Calu3 (cell line): Measurements from ENCODE around the gene PHLDB3. TPM values are rescaled to one million over a fixed set of nuclear protein-coding genes. Genes with fewer than 3 reads are reported as not detected.
"Not testable (repeated sequence)": the region's sequence is repeated elsewhere in the genome, so short reads cannot be mapped to it uniquely, and the experiment has no call there.

Experiments
- BruUV-seq: library from RNA; stranded (reverse); fragments of 400-500 nt; replicated peaks from 2 replicates; lab custom pipeline; 2021; lab: Mats Ljungman, UMichigan
- CTCF ChIA-PET: fragments of 300-600 bp; sonication (Branson Sonifier 250); formaldehyde crosslinking; loops from one replicate; lab custom pipeline; 2022; ENCODE audit warnings: antibody characterized with exemption; lab: Charles Lee
- DNase-seq: peaks from one replicate; pipeline ENCODE4 v3.0.0; 2022
- H3K27ac Mint-ChIP-seq: one replicate; pipeline ENCODE4 v1.8.0; 2022; ENCODE audit warnings: mixed read lengths; ENCODE audit not compliant: unreplicated experiment
- H3K27me3 Mint-ChIP-seq: one replicate; pipeline ENCODE4 v1.8.0; 2022; ENCODE audit warnings: mixed read lengths; ENCODE audit not compliant: unreplicated experiment
- H3K36me3 Mint-ChIP-seq: one replicate; pipeline ENCODE4 v1.8.0; 2022; ENCODE audit warnings: mild to moderate bottlenecking, moderate library complexity, mixed read lengths; ENCODE audit not compliant: insufficient read depth, unreplicated experiment
- H3K4me1 Mint-ChIP-seq: one replicate; pipeline ENCODE4 v1.8.0; 2022; ENCODE audit warnings: mild to moderate bottlenecking, low read depth, mixed read lengths; ENCODE audit not compliant: unreplicated experiment
- H3K4me3 Mint-ChIP-seq: one replicate; pipeline ENCODE4 v1.8.0; 2022; ENCODE audit warnings: mild to moderate bottlenecking, low read depth, moderate library complexity, mixed read lengths; ENCODE audit not compliant: unreplicated experiment
- H3K9me3 Mint-ChIP-seq: one replicate; pipeline ENCODE4 v1.8.0; 2022; ENCODE audit warnings: low read depth, mixed read lengths; ENCODE audit not compliant: unreplicated experiment
- intact Hi-C: fragments of 100-400 bp; cut with micrococcal nuclease; formaldehyde crosslinking; loops from one replicate; pipeline ENCODE4 v1.10.0; 2022; ENCODE audit not compliant: unreplicated experiment
- total RNA-seq: library from RNA; stranded (reverse); gene quantifications from 2 replicates; pipeline ENCODE4 v1.2.3, GENCODE V29; 2022
- TF ChIP-seq, protein P1 (sequence below): fragments of 200-600 bp; IDR thresholded peaks from one replicate; pipeline ENCODE4 v1.8.0; 2022; ENCODE audit warnings: antibody characterized with exemption; ENCODE audit not compliant: unreplicated experiment

PHLDB3 gene
- total RNA-seq, 1 experiment from 2014 or later, result 24.7 TPM

DNA sequence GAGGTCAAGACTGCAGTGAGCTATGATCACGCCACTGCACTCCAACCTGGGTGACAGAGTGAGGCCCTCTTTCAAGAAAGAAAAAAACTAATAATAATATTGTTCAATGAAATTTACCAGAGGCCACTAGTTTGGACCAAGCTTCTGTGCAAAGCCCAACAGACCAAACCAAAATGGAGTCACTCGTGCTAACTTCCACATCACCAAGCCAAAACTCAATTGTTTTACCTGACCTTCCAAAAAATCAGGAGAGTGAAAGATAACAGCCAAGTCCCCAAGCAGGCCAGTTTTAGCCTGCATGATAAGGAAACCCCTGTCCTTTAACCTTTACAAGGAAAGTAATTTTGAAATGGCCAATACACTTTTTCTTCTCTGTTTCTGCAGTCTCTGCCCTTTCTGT, 59.1 kb downstream of the PHLDB3 start:
- H3K9me3 Mint-ChIP-seq, result no peaks in the 10 kb centered on the region
- no peaks in the 10 kb centered on the region for H3K36me3 Mint-ChIP-seq
- CTCF ChIA-PET, result no interaction called here
- BruUV-seq, result no TSS peak
- no peak for DNase-seq
- no peak overlapping the region for H3K4me3 Mint-ChIP-seq
- no peak overlapping the region for H3K27ac Mint-ChIP-seq
- peaks cover 9% of the 10 kb centered on the region for H3K4me1 Mint-ChIP-seq
- no peaks in the 10 kb centered on the region for H3K27me3 Mint-ChIP-seq
- TF ChIP-seq, protein P1, sequence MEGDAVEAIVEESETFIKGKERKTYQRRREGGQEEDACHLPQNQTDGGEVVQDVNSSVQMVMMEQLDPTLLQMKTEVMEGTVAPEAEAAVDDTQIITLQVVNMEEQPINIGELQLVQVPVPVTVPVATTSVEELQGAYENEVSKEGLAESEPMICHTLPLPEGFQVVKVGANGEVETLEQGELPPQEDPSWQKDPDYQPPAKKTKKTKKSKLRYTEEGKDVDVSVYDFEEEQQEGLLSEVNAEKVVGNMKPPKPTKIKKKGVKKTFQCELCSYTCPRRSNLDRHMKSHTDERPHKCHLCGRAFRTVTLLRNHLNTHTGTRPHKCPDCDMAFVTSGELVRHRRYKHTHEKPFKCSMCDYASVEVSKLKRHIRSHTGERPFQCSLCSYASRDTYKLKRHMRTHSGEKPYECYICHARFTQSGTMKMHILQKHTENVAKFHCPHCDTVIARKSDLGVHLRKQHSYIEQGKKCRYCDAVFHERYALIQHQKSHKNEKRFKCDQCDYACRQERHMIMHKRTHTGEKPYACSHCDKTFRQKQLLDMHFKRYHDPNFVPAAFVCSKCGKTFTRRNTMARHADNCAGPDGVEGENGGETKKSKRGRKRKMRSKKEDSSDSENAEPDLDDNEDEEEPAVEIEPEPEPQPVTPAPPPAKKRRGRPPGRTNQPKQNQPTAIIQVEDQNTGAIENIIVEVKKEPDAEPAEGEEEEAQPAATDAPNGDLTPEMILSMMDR, result no peak
- intact Hi-C loops, result no loop called here

DNA sequence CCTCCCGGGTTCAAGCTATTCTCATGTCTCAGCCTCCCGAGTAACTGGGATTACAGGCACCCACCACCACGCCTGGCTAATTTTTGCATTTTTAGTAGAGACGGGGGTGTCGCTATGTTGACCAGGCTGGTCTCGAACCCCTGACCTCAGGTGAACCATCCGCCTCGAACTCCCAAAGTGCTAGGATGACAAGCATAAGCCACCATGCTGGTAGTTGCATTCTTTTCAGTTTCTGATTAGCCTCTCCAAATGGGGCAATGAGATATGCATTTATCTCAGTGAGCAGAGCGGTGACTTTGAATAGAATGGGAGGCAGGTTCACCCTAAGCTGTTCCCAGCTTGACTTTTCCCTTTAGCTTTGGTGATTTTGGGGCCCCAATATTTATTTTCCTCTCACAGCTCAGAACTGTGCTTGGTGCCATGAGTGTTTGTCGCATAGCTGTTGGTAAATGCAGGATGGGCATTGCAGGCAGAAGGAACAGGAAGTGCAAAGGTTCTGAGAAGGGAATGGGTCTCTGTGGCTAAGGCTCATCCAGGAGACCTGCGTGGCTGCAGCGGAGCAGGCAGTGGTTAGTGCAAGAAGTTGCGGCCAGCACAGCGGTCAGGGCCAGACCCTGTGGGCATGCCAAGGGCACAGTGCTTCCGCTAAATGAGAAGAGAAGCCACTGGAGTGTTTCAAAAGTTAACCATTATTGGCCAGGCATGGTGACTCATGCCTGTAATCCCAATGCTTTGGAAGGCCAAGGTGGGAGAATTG, 59.8 kb downstream of the PHLDB3 start:
- intact Hi-C loops, result no loop called here
- no peak for DNase-seq
- Mint-ChIP-seq H3K4me3 (no peak overlapping the region), H3K27me3 (no peaks in the 10 kb centered on the region), H3K9me3 (no peaks in the 10 kb centered on the region), H3K36me3 (no peaks in the 10 kb centered on the region), H3K27ac (no peak overlapping the region), H3K4me1 (peaks cover 9% of the 10 kb centered on the region)
- CTCF ChIA-PET, result interaction anchor here (1.4 kb wide), 1 partner anchor 75 kb away, joined by 3 read pairs; no protein-coding TSS in a partner anchor
- BruUV-seq, result no TSS peak
- TF ChIP-seq, protein P1, result no peak

DNA sequence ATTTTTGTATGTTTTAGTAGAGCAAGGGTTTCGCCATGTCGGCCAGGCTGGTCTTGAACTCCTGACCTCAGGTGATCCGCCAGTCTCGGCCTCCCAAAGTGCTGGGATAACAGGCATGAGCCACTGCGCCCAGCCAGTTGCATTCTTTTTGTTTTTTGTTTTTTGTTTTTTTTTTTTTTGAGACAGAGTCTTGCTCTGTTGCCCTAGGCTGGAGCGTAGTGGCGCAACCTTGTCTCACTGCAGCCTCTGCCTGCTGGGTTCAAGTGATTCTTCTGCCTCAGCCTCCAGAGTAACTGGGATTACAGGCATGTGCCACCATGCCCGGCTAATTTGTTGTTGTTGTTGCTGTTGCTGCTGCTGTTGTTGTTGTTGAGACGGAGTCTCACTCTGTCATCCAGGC, 60.5 kb downstream of the PHLDB3 start:
- H3K36me3 Mint-ChIP-seq, intact Hi-C loops, DNase-seq, H3K9me3 Mint-ChIP-seq, H3K27ac Mint-ChIP-seq, H3K4me1 Mint-ChIP-seq, H3K27me3 Mint-ChIP-seq, H3K4me3 Mint-ChIP-seq, BruUV-seq: not testable (repeated sequence)
- CTCF ChIA-PET, result interaction anchor here (1.4 kb wide), 1 partner anchor 75 kb away, joined by 3 read pairs; no protein-coding TSS in a partner anchor

DNA sequence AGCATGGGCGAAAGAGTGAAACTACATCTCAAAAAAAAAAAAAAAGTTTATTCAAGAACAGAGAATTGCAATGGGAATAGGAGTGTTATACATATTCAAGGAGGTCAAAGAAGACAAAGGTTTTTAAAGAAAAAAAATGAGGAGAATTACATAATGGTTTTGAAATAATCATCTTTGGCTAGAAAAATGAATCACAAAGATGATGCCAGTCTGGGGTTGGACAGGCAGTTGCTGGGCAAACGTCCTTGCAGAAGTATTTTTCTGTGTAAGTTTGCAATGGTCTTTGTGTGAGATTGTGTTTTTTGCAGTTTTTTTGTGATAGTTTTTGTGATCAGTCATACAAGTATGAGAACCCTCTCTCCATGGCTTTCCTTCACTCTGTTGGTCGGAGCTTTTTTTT, 62.8 kb downstream of the PHLDB3 start:
- Mint-ChIP-seq H3K9me3 (no peaks in the 10 kb centered on the region), H3K27ac (no peak overlapping the region), H3K27me3 (no peaks in the 10 kb centered on the region), H3K4me3 (no peak overlapping the region), H3K36me3 (no peaks in the 10 kb centered on the region), H3K4me1 (peaks cover 12% of the 10 kb centered on the region)
- CTCF ChIA-PET, result interaction anchor here (1.2 kb wide), 1 partner anchor 77 kb away, joined by 5 read pairs; no protein-coding TSS in a partner anchor
- DNase-seq, result no peak
- BruUV-seq, result no TSS peak
- TF ChIP-seq, protein P1, result no peak
- intact Hi-C loops, result no loop called here

DNA sequence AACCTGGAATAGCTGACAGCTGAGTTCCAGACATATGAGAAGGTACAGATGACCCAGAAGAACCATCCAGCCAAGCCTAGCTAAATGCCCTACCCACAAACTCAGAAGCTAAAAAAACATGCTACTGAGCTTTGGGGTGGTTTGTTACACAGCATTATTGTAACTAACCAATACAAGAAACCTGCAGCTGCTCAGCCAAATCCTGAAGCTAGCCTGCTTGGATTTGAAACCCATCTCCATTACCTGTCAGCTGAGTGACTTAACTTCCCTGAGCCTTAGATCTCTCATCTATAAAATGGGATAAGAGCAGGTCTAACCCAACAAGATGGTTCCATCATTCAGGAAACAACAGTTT, 64.9 kb downstream of the PHLDB3 start:
- H3K27me3 Mint-ChIP-seq, result no peaks in the 10 kb centered on the region
- intact Hi-C loops, result no loop called here
- peaks cover 3% of the 10 kb centered on the region for H3K9me3 Mint-ChIP-seq
- TF ChIP-seq, protein P1, result no peak
- no peak overlapping the region for H3K27ac Mint-ChIP-seq
- no peak for DNase-seq
- CTCF ChIA-PET, result interaction anchor here (0.7 to 1.6 kb wide), 8 partner anchors 9 to 562 kb away, joined by 3 to 10 read pairs (median 4); partner anchors contain the start of gene LYPD3
- BruUV-seq, result no TSS peak
- H3K36me3 Mint-ChIP-seq, result no peaks in the 10 kb centered on the region
- peaks cover 8% of the 10 kb centered on the region for H3K4me1 Mint-ChIP-seq
- H3K4me3 Mint-ChIP-seq, result no peak overlapping the region
